22Rv1 (cell line): ENCODE data around the gene SLMAP.

Source experiments
- H3K27ac ChIP-seq: fragments of 450-650 bp; 2 replicates; pipeline ENCODE4 v1.5.1; 2017
- ZFX ChIP-seq: fragments of 450-650 bp; IDR thresholded peaks from 2 replicates; pipeline ENCODE4 v1.6.1; 2017; ENCODE audit warnings: antibody characterized with exemption, borderline replicate concordance
- TF ChIP-seq, protein P1 (sequence below): fragments of 450-650 bp; IDR thresholded peaks from 2 replicates; pipeline ENCODE4 v1.5.1; 2017; ENCODE audit warnings: mild to moderate bottlenecking

Gene SLMAP

GRCh38 chr3:57752307-57752706, 3.8 kb upstream of the SLMAP start:
- no peak overlapping the region for H3K27ac ChIP-seq
- TF ChIP-seq, protein P1, sequence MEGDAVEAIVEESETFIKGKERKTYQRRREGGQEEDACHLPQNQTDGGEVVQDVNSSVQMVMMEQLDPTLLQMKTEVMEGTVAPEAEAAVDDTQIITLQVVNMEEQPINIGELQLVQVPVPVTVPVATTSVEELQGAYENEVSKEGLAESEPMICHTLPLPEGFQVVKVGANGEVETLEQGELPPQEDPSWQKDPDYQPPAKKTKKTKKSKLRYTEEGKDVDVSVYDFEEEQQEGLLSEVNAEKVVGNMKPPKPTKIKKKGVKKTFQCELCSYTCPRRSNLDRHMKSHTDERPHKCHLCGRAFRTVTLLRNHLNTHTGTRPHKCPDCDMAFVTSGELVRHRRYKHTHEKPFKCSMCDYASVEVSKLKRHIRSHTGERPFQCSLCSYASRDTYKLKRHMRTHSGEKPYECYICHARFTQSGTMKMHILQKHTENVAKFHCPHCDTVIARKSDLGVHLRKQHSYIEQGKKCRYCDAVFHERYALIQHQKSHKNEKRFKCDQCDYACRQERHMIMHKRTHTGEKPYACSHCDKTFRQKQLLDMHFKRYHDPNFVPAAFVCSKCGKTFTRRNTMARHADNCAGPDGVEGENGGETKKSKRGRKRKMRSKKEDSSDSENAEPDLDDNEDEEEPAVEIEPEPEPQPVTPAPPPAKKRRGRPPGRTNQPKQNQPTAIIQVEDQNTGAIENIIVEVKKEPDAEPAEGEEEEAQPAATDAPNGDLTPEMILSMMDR: no peak
- no peak for TF ChIP-seq ZFX

GRCh38 chr3:57753016-57753415, 3.1 kb upstream of the SLMAP start:
- TF ChIP-seq, protein P1: no peak
- no peak for TF ChIP-seq ZFX
- no peak overlapping the region for H3K27ac ChIP-seq

GRCh38 chr3:57755368-57755675, 787 bp upstream of the SLMAP start:
- peak overlapping the region; percentile 75 for H3K27ac ChIP-seq
- TF ChIP-seq, protein P1: peak; percentile 27; the same call in 1 of the 2 replicates
- no peak for TF ChIP-seq ZFX

GRCh38 chr3:57756528-57757401, 656 bp downstream of the SLMAP start:
- TF ChIP-seq ZFX: no peak
- TF ChIP-seq, protein P1: no peak
- peak overlapping the region; percentile 75 for H3K27ac ChIP-seq

- no peak for TF ChIP-seq ZFX
- TF ChIP-seq, protein P1: no peak
- no peak overlapping the region for H3K27ac ChIP-seq
Measured at GRCh38 chr3:57757642-57758297, 1.7 kb downstream of the SLMAP start.

GRCh38 chr3:57758686-57759085, 2.6 kb downstream of the SLMAP start:
- H3K27ac ChIP-seq: no peak overlapping the region
- TF ChIP-seq, protein P1: no peak
- TF ChIP-seq ZFX: no peak

- H3K27ac ChIP-seq: no peak overlapping the region
- TF ChIP-seq ZFX: no peak
- TF ChIP-seq, protein P1: no peak
Measured at GRCh38 chr3:57764794-57765193, 8.7 kb downstream of the SLMAP start.
